OCI-LY1 (cell line): ENCODE measurements around the gene ARPP19.

Source experiments
- CTCF ChIP-seq: fragments of 200-600 bp; sonication (generic), shearing (Covaris generic); IDR thresholded peaks from 2 replicates; pipeline ENCODE4 v1.5.1; 2017; ENCODE audit warnings: mild to moderate bottlenecking, antibody characterized with exemption, low read length, moderate library complexity, mixed read lengths
- EZH2 ChIP-seq: fragments of 200-600 bp; sonication (generic), shearing (Covaris generic); IDR thresholded peaks from 2 replicates; pipeline ENCODE4 v1.8.0; 2017; ENCODE audit warnings: borderline replicate concordance, mixed run types, mild to moderate bottlenecking, antibody characterized with exemption, low read length, moderate library complexity, mixed read lengths

- TF ChIP-seq CTCF (no peak), EZH2 (no peak)
These were observed 10.6 kb downstream of the ARPP19 start for GRCh38 chr15:52558196-52558595.
